Measurements from ENCODE around the gene PITPNC1.

DNA sequence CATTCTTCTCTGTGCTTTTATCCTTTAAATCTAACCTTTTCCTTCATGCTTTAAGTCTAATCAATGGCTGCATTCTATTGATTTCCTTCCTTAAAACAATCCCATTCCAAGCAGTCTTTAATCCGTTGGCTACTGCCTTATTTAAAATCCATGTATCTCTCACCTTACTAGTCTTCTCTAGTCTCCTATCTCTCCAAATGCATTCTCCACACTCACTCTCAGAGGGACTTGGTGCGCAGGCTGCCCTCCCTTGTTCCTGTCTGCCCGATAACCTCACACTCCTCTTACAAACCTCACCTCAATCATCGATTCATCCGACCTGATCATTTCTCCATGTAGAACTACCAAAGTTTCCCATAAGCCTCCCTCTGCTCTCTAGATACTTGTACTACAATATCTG lies 33.8 kb upstream of the PITPNC1 start:
- TF ChIP-seq TAF1 (IDR thresholded peaks at IDR 0.05; ENCODE audit: borderline replicate concordance, insufficient read depth, low read length): no peak
- no peak for TF ChIP-seq SIN3A (IDR thresholded peaks at IDR 0.05; ENCODE audit: borderline replicate concordance, insufficient read depth, low read length)
- no peak for TF ChIP-seq POLR2AphosphoS5 (IDR thresholded peaks at IDR 0.05; ENCODE audit: low read depth, low read length)
- TF ChIP-seq, protein P1, sequence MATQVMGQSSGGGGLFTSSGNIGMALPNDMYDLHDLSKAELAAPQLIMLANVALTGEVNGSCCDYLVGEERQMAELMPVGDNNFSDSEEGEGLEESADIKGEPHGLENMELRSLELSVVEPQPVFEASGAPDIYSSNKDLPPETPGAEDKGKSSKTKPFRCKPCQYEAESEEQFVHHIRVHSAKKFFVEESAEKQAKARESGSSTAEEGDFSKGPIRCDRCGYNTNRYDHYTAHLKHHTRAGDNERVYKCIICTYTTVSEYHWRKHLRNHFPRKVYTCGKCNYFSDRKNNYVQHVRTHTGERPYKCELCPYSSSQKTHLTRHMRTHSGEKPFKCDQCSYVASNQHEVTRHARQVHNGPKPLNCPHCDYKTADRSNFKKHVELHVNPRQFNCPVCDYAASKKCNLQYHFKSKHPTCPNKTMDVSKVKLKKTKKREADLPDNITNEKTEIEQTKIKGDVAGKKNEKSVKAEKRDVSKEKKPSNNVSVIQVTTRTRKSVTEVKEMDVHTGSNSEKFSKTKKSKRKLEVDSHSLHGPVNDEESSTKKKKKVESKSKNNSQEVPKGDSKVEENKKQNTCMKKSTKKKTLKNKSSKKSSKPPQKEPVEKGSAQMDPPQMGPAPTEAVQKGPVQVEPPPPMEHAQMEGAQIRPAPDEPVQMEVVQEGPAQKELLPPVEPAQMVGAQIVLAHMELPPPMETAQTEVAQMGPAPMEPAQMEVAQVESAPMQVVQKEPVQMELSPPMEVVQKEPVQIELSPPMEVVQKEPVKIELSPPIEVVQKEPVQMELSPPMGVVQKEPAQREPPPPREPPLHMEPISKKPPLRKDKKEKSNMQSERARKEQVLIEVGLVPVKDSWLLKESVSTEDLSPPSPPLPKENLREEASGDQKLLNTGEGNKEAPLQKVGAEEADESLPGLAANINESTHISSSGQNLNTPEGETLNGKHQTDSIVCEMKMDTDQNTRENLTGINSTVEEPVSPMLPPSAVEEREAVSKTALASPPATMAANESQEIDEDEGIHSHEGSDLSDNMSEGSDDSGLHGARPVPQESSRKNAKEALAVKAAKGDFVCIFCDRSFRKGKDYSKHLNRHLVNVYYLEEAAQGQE (IDR thresholded peaks at IDR 0.05; ENCODE audit: insufficient read depth in 1 of 2, low read depth in 2 of 2, low read length in 2 of 2): no peak

Measured in PFSK-1 (cell line).